LHCN-M2 (cell line): ENCODE data around the gene URI1. TPM values are rescaled to one million over a fixed set of nuclear protein-coding genes. Genes with fewer than 3 reads are reported as not detected.
"Not testable (repeated sequence)": the region's sequence is repeated elsewhere in the genome, so short reads cannot be mapped to it uniquely, and the experiment has no call there.

Experiments
- DNase-seq: peaks from one replicate; pipeline ENCODE4 v3.0.0-alpha.2; 2012; ENCODE audit warnings: low read depth
- total RNA-seq: library from RNA; depleted of rRNA; stranded (reverse); fragments of >200 nt; gene quantifications from 2 replicates; pipeline ENCODE4 v1.2.3, GENCODE V29; 2014

URI1 gene
- total RNA-seq, 1 experiment from 2014 or later: 59.8 TPM

GRCh38 chr19:29942404-29943261, 594 bp downstream of the URI1 start:
- DNase-seq: peak; percentile 26

DNA sequence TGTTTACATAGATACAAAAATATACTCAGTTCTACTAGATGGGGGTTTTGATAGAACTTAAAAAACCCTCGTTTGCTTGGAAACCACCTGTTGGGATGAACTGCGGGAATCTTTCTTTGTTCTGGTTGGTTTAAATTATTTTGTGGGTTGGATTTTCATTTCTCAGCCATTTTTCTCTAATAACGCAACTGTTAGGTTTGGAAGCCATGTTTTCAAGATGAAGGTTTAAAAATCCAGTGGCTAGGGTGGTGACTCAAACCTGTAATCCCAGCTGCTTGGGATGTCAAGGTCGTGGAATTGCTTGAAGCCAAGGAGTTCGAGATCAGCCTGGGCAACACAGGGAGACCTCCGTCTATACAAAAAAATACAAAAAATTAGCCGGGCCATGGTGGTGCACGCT, 1.6 kb downstream of the URI1 start:
- peak; percentile 53 for DNase-seq

- no peak for DNase-seq
Observed at GRCh38 chr19:29944390-29945012, 2.5 kb downstream of the URI1 start.

DNA sequence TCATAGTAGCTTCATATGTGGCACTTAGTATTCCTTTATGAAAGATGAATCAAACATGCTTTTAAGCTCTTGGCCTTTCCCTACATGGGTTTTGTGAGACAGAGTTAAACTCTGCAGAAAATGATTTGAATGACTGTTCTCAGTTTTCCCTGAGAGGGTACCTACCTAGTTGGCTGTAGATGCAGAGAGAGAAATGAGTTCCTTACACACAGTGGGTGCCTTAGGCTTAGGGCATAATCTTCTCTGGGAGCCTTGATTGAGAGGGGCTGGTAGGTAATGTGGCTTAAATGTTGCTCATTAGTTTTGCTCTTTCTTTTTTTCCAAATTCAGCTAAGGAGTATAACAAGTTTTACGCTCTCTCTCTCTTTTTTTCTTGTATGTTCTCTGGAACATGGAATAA, 3.0 kb downstream of the URI1 start:
- no peak for DNase-seq

DNA sequence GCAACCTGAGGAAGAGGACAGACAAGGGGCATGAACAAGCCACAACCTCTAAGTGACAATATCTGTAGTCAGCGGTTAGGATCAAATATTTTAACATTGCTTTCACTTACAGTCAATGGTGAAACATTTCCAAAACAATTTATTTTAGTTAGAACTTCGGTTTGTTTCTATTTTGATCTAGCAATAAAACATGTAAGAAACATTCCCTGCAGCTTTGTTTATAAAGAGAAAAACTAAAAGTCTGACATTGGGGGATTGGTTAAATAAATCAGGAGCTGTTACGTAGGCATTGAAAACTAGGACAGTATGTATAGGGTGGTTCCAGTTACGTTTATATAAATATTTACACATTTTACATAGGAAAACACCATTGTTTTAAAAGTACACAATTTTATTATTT, 3.4 kb downstream of the URI1 start:
- no peak for DNase-seq

DNA sequence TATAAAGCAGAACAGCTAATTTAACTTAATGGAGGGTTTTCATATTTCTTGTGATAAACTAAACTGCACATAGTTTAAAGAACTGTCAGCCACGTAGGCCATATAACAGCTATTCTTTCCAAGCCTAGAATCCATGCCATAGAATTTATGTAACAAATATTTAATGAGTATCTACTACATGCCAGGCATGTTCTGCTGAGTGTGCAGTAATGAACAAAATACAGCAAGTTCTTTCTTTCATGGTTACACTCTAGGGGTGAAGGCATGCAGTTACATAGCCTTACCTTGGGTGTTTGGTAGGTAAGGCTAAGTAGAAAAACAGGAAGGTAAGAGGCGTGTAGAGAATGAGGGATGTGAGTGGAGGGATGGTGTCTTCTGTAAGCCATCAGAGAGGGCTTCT, 4.6 kb downstream of the URI1 start:
- no peak for DNase-seq

- DNase-seq: no peak
Observed at GRCh38 chr19:29947871-29948270, 5.8 kb downstream of the URI1 start.

GRCh38 chr19:29948759-29949470, 6.9 kb downstream of the URI1 start:
- not testable (repeated sequence) for DNase-seq

GRCh38 chr19:29952177-29952576, 10.1 kb downstream of the URI1 start:
- no peak for DNase-seq

- DNase-seq: no peak
Observed at GRCh38 chr19:29952646-29953045, 10.6 kb downstream of the URI1 start.

- no peak for DNase-seq
Observed at GRCh38 chr19:29953352-29954247, 11.6 kb downstream of the URI1 start.

- DNase-seq: no peak
Observed at GRCh38 chr19:29956855-29957254, 14.8 kb downstream of the URI1 start.

DNA sequence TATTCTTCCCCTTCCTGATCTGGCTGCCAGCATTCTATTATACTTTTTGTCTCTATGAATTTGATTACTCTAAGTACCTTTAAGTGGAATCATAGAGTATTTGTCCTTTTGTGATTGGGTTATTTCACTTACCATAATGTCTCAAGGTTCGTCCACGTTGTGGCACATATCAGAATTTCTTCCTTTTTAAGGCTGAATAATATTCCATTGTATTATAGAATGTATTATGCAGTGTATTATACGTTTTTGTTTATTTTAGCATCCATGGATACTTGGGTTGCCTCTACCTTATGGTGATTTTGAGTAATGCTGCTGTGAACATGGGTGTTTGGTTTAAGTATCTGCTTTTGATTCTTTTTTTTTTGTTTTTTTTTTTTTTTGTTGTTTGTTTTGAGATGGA, 19.3 kb downstream of the URI1 start:
- no peak for DNase-seq

GRCh38 chr19:29962793-29963192, 20.8 kb downstream of the URI1 start:
- DNase-seq: no peak

DNA sequence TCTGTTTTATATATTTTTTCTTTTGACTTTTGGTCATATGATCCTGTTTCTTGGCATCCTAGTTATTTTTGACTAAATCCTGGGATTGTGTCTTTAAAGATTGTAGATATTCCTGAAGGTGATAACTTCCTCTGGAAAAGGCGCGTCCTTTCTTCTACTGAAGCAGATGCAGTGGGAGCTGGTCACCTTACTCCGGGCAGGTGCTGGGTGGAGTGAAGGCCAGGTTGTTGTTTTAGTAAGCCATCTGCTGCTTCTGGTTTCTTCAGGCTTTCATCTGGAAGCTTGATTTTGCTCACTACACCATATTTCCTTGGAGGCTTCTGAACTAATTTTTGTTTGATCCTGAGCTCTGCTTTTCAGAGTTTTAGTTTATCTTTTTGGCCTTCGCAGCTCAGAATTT, 21.5 kb downstream of the URI1 start:
- DNase-seq: no peak

DNA sequence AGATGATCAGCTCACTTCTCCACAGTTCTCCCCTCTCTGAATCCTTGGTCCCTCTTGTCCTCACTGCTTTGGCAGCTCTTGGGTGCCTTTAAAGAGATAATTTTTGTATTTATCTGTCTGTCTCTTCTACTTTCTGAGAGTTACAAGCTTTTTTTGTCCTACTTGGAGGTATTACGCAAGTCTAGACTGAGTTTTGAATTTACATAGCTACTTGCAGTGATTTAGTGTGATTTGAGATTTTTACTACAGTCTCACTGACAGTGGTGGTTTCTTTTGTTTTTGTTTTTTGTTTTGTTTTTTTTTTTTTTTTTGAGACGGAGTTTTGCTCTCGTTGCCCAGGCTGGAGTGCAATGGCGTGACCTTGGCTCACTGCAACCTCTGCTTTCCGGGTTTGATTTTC, 22.1 kb downstream of the URI1 start:
- DNase-seq: peak; percentile 12

GRCh38 chr19:29965492-29965891, 23.5 kb downstream of the URI1 start:
- peak; percentile 39 for DNase-seq

GRCh38 chr19:29966142-29966541, 24.1 kb downstream of the URI1 start:
- not testable (repeated sequence) for DNase-seq

- DNase-seq: peak; percentile 36
Observed at GRCh38 chr19:29966588-29967249, 24.7 kb downstream of the URI1 start.

GRCh38 chr19:29967623-29968022, 25.6 kb downstream of the URI1 start:
- peak; percentile 15 for DNase-seq

DNA sequence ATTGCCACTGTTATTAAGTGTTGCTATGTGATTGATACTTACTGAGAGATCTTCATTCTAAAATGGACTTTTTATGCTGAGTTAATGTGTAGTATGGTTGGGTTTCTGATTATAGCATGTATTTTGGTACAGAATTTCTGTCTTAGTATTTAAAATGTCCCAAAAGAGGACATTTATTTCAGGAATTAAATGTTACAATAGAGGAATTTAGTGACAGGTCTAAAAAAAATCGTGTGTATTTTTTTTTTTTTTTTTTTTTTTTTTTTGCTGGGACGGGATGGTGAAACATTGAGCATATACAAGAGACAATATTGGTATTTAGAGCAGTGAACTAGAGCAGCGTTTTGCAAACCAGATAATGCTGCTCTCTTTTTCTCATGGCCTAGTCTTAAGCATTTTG, 27.9 kb downstream of the URI1 start:
- no peak for DNase-seq
